Tibial nerve (tissue), 4 donors: ENCODE data around the gene WSB2. TPM values are rescaled to one million over a fixed set of nuclear protein-coding genes. Genes with fewer than 3 reads are reported as not detected.
"Not testable (repeated sequence)": the region's sequence is repeated elsewhere in the genome, so short reads cannot be mapped to it uniquely, and the experiment has no call there.

Source experiments
- DNase-seq, 2 donors: peaks; one replicate each; pipeline ENCODE4 v3.0.0-alpha.2; 2019; ENCODE audit warnings: low spot score in 2 of 2
- H3K27ac ChIP-seq, 4 donors: fragments of 200-600 bp; sonication (generic) in 3 of 4; one replicate each; pipeline ENCODE4 v1.5.1; 2017 to 2019; ENCODE audit warnings: mild to moderate bottlenecking in 1 of 4
- H3K27me3 ChIP-seq, 2 donors: fragments of 200-600 bp; sonication (generic) in 1 of 2; one replicate each; pipeline versions ENCODE4 v1.5.1 to v1.6.0; 2017 to 2019
- H3K36me3 ChIP-seq, 3 donors: fragments of 200-600 bp; sonication (generic); one replicate each; pipeline ENCODE4 v1.5.1; 2018 to 2019
- H3K4me1 ChIP-seq, 4 donors: fragments of 200-600 bp; sonication (generic) in 3 of 4; one replicate each; pipeline ENCODE4 v1.5.1; 2017 to 2019
- H3K4me3 ChIP-seq, 4 donors: fragments of 200-600 bp; sonication (generic) in 3 of 4; one replicate each; pipeline ENCODE4 v1.5.1; 2017 to 2019; ENCODE audit warnings: mild to moderate bottlenecking in 1 of 4, moderate library complexity in 1 of 4
- H3K9me3 ChIP-seq, 4 donors: fragments of 200-600 bp; sonication (generic) in 3 of 4; one replicate each; pipeline ENCODE4 v1.5.1; 2017 to 2019
- EP300 ChIP-seq, 2 donors: sonication (generic); formaldehyde crosslinking; IDR thresholded peaks; one replicate each; pipeline ENCODE4 v1.6.1; 2017; ENCODE audit warnings: antibody characterized with exemption in 2 of 2, mild to moderate bottlenecking in 1 of 2
- POLR2A ChIP-seq, 2 donors: fragments of 450-650 bp; IDR thresholded peaks; one replicate each; pipeline ENCODE4 v1.6.1; 2017; ENCODE audit warnings: antibody characterized with exemption in 2 of 2, mild to moderate bottlenecking in 2 of 2, moderate library complexity in 2 of 2
- WGBS, 2 donors: methylation state at CpG; one replicate each; pipeline ENCODE4 v1.1.5; 2018; 5-methylcytosine and 5-hydroxymethylcytosine counted together
- total RNA-seq, 4 donors: library from RNA; depleted of rRNA; stranded (reverse); fragments of >200 nt; gene quantifications; one replicate each; pipeline ENCODE4 v1.1.0, GENCODE V29; 2016
- TF ChIP-seq, protein P1 (sequence below), 5 experiments: fragments of 200-600 bp in 3 of 5; fragments of 450-650 bp in 2 of 5; sonication (generic) in 3 of 5; IDR thresholded peaks; one replicate each; pipeline ENCODE4 v1.5.1; 2016 to 2019; ENCODE audit warnings: antibody characterized with exemption in 5 of 5, mild to moderate bottlenecking in 3 of 5, moderate library complexity in 2 of 5

Gene WSB2
- total RNA-seq, 4 donors from 2014 or later = 39.8 to 66.9 (median 48.0) TPM

DNA sequence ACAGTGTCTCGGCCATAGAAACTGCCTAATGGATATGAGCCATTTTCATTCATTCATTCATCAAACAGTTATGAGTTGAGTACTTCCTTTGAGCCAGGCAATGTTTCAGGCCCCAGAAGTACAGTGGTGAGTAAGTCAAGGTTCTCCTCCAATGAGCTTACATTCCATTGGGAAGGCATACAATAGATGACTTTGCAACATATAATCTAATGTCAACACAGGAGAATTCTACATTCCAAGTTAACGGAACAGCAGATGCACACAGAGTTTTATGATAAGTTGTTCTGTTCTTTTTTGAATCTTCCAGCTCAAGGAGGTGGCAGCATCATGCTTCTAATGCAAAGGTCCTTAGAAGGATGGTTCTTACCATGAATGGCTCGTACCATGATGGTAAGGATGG is 47.7 kb downstream of the WSB2 start:
- Histone ChIP-seq H3K27me3 (no peaks in the 10 kb centered on the region), H3K9me3 (no peaks in the 10 kb centered on the region), H3K27ac (no peak overlapping the region), H3K36me3 (no peaks in the 10 kb centered on the region), H3K4me1 (peaks cover 0 to 19% (median 5%) of the 10 kb centered on the region in 4 donors), H3K4me3 (no peak overlapping the region)
- WGBS, 2 donors = 86 to 89% methylated on average over 3 of the region's 3 CpGs
- no peak for TF ChIP-seq POLR2A (IDR thresholded peaks at IDR 0.05)
- TF ChIP-seq, protein P1, sequence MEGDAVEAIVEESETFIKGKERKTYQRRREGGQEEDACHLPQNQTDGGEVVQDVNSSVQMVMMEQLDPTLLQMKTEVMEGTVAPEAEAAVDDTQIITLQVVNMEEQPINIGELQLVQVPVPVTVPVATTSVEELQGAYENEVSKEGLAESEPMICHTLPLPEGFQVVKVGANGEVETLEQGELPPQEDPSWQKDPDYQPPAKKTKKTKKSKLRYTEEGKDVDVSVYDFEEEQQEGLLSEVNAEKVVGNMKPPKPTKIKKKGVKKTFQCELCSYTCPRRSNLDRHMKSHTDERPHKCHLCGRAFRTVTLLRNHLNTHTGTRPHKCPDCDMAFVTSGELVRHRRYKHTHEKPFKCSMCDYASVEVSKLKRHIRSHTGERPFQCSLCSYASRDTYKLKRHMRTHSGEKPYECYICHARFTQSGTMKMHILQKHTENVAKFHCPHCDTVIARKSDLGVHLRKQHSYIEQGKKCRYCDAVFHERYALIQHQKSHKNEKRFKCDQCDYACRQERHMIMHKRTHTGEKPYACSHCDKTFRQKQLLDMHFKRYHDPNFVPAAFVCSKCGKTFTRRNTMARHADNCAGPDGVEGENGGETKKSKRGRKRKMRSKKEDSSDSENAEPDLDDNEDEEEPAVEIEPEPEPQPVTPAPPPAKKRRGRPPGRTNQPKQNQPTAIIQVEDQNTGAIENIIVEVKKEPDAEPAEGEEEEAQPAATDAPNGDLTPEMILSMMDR (IDR thresholded peaks at IDR 0.05) = no peak
- no peak for TF ChIP-seq EP300 (IDR thresholded peaks at IDR 0.05)
- no peak for DNase-seq

GRCh38 chr12:118011961-118012360 is 49.0 kb downstream of the WSB2 start:
- H3K4me3 ChIP-seq = no peak overlapping the region
- H3K27ac ChIP-seq = no peak overlapping the region
- H3K36me3 ChIP-seq = no peaks in the 10 kb centered on the region
- no peak for TF ChIP-seq EP300 (IDR thresholded peaks at IDR 0.05)
- no peak for TF ChIP-seq POLR2A (IDR thresholded peaks at IDR 0.05)
- TF ChIP-seq, protein P1 (IDR thresholded peaks at IDR 0.05) = no peak
- DNase-seq = no peak
- H3K4me1 ChIP-seq = peaks cover 0 to 6% (median 2%) of the 10 kb centered on the region in 4 donors
- H3K9me3 ChIP-seq = no peaks in the 10 kb centered on the region
- H3K27me3 ChIP-seq = no peaks in the 10 kb centered on the region
- 94 to 96% methylated on average over 3 of the region's 3 CpGs for WGBS, 2 donors

DNA sequence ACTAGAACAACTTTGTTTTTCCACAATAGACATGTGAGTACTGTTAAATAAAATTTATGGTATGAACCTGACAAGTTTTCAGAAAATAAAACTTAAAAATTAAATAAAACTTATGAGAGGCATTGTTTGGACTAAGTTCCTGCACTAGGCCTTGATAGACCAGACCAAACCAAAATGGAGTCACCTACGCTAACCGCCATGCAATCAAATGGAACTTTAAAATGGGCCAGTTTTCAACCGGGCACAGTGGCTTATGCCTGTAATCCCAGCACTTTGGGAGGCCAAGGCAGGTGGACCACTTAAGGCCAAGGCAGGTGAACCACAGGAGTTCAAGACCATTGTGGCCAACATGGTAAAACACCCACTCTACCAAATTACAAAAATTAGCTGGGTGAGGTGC is 49.6 kb downstream of the WSB2 start:
- DNase-seq = no peak
- H3K9me3 ChIP-seq = no peaks in the 10 kb centered on the region
- no peaks in the 10 kb centered on the region for H3K27me3 ChIP-seq
- TF ChIP-seq EP300 (IDR thresholded peaks at IDR 0.05) (no peak), POLR2A (IDR thresholded peaks at IDR 0.05) (no peak)
- TF ChIP-seq, protein P1 (IDR thresholded peaks at IDR 0.05) = no peak
- H3K4me1 ChIP-seq = peaks cover 0 to 6% (median 2%) of the 10 kb centered on the region in 4 donors
- no peak overlapping the region for H3K27ac ChIP-seq
- 94 to 99% methylated on average over 3 of the region's 3 CpGs for WGBS, 2 donors
- H3K36me3 ChIP-seq = no peaks in the 10 kb centered on the region
- no peak overlapping the region for H3K4me3 ChIP-seq

GRCh38 chr12:118010903-118011302 is 50.1 kb downstream of the WSB2 start:
- Histone ChIP-seq H3K9me3 (no peaks in the 10 kb centered on the region), H3K27ac (no peak overlapping the region), H3K36me3 (no peaks in the 10 kb centered on the region), H3K4me1 (peaks cover 0 to 2% (median under 1%) of the 10 kb centered on the region in 4 donors), H3K27me3 (no peaks in the 10 kb centered on the region), H3K4me3 (no peak overlapping the region)
- TF ChIP-seq, protein P1 (IDR thresholded peaks at IDR 0.05) = no peak
- TF ChIP-seq POLR2A (IDR thresholded peaks at IDR 0.05) = no peak
- DNase-seq = no peak
- WGBS, 2 donors = 94 to 96% methylated on average over 3 of the region's 3 CpGs

GRCh38 chr12:117999806-118000205 is 61.2 kb downstream of the WSB2 start:
- H3K27ac ChIP-seq, H3K9me3 ChIP-seq, H3K4me1 ChIP-seq, H3K36me3 ChIP-seq, H3K4me3 ChIP-seq, DNase-seq, H3K27me3 ChIP-seq: not testable (repeated sequence)
- 62 to 71% methylated on average over 2 of the region's 2 CpGs for WGBS, 2 donors

DNA sequence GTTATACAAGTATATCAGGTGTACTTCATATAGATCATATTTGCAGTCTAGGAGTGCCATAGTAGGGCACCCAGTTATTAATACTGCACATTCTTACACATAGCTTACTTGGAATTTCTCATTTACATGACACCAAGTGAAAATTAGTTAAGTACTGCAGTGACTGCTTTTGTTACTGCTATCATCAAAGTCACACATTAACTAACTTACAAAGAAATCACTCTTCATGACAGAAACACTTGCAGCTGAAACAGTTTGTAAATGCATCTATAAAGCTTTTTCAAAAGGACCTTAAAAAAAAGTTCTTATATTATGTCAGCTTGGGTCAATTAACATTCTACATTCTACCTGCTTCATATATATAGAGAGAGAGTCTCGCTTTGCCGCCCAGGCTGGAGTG is 62.3 kb downstream of the WSB2 start:
- H3K9me3 ChIP-seq = peaks cover 0 to 18% (median 0%) of the 10 kb centered on the region in 4 donors
- WGBS, 2 donors = 86 to 88% methylated on average over 2 of the region's 2 CpGs
- DNase-seq = no peak
- no peaks in the 10 kb centered on the region for H3K36me3 ChIP-seq
- no peaks in the 10 kb centered on the region for H3K27me3 ChIP-seq
- H3K4me3 ChIP-seq = no peak overlapping the region
- H3K27ac ChIP-seq = no peak overlapping the region
- no peaks in the 10 kb centered on the region for H3K4me1 ChIP-seq
- TF ChIP-seq, protein P1 (IDR thresholded peaks at IDR 0.05) = no peak
- TF ChIP-seq POLR2A (IDR thresholded peaks at IDR 0.05) (no peak), EP300 (IDR thresholded peaks at IDR 0.05) (no peak)
